Measurements from ENCODE around the gene PLXND1.

DNA sequence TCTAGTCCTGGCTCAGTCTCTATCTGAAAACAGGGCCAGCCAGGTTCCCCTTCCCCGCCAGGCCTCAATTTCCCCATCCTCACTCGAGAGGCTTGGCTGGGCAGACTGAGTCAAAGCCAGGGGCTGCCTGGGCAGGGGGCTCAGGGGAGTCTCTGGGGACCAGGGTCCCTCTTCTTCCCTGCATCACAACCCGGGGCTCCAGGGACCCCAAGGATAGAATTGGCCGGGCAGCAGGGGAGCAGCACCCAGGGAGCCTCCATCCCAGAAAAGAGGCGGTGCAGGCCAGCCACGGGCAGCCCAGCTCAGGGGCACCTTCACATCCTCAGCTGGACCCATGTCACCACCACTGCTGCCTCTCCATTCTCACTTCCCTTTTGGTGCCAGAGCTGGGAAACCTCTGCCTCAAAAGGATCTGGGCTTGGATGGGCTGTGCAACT is 13.3 kb upstream of the PLXND1 start:
- TF ChIP-seq, protein P1, sequence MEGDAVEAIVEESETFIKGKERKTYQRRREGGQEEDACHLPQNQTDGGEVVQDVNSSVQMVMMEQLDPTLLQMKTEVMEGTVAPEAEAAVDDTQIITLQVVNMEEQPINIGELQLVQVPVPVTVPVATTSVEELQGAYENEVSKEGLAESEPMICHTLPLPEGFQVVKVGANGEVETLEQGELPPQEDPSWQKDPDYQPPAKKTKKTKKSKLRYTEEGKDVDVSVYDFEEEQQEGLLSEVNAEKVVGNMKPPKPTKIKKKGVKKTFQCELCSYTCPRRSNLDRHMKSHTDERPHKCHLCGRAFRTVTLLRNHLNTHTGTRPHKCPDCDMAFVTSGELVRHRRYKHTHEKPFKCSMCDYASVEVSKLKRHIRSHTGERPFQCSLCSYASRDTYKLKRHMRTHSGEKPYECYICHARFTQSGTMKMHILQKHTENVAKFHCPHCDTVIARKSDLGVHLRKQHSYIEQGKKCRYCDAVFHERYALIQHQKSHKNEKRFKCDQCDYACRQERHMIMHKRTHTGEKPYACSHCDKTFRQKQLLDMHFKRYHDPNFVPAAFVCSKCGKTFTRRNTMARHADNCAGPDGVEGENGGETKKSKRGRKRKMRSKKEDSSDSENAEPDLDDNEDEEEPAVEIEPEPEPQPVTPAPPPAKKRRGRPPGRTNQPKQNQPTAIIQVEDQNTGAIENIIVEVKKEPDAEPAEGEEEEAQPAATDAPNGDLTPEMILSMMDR (IDR thresholded peaks at IDR 0.05): no peak
- TF ChIP-seq POLR2A (IDR thresholded peaks at IDR 0.05): no peak
